PC-3 (cell line): ENCODE results near the gene SYCP1. TPM values are rescaled to one million over a fixed set of nuclear protein-coding genes. Genes with fewer than 3 reads are reported as not detected.

ENCODE experiments used
- ATAC-seq: fragments of 200-7000 bp; cut with Tn5 transposase; 2 replicates; pipeline ENCODE4 v1.9.1; 2020; ENCODE audit warnings: mild to moderate bottlenecking, moderate library complexity
- BruUV-seq: library from RNA; stranded (reverse); fragments of 400-500 nt; replicated peaks from 2 replicates; lab custom pipeline; 2021; lab: Mats Ljungman, UMichigan
- CTCF ChIA-PET: fragments of 300-600 bp; sonication (Branson Sonifier 250); formaldehyde crosslinking; loops from one replicate; lab custom pipeline; 2022; ENCODE audit warnings: antibody characterized with exemption; lab: Charles Lee
- POLR2A ChIA-PET: fragments of 300-600 bp; sonication (Branson Sonifier 250); formaldehyde crosslinking; loops from one replicate; lab custom pipeline; 2022; ENCODE audit warnings: antibody characterized with exemption; ENCODE audit not compliant: unreplicated experiment; lab: Charles Lee
- DNase-seq: peaks from one replicate; pipeline ENCODE4 v3.0.0-alpha.2; 2015
- H2AFZ ChIP-seq: fragments of 300-600 bp; sonication (generic); 2 replicates; pipeline ENCODE4 v1.6.0; 2016; ENCODE audit warnings: antibody characterized with exemption, low read length
- H3F3A ChIP-seq: fragments of 300-600 bp; sonication (generic); one replicate; pipeline ENCODE4 v1.6.0; 2017; ENCODE audit warnings: antibody characterized with exemption, low read length, control low read depth, mild to moderate bottlenecking; ENCODE audit not compliant: unreplicated experiment
- H3K27ac ChIP-seq: fragments of 300-600 bp; sonication (generic); 2 replicates; pipeline ENCODE4 v1.5.1; 2016; ENCODE audit warnings: mild to moderate bottlenecking, low read length
- H3K27me3 ChIP-seq: fragments of 300-600 bp; sonication (generic); 2 replicates; pipeline ENCODE4 v1.6.1; 2016; ENCODE audit warnings: low read length, mixed read lengths
- H3K36me3 ChIP-seq: fragments of 300-600 bp; sonication (generic); 2 replicates; pipeline ENCODE4 v1.6.1; 2016; ENCODE audit warnings: low read depth, mixed run types, low read length, mixed read lengths
- H3K4me1 ChIP-seq: fragments of 300-600 bp; sonication (generic); 2 replicates; pipeline ENCODE4 v1.5.1; 2016; ENCODE audit warnings: low read length; ENCODE audit not compliant: insufficient read depth
- H3K4me2 ChIP-seq: fragments of 300-600 bp; sonication (generic); 2 replicates; pipeline ENCODE4 v1.6.0; 2016; ENCODE audit warnings: low read length
- H3K4me3 ChIP-seq: fragments of 300-600 bp; sonication (generic); 2 replicates; pipeline ENCODE4 v1.5.1; 2016; ENCODE audit warnings: mild to moderate bottlenecking, low read length, mixed read lengths
- H3K79me2 ChIP-seq: fragments of 300-600 bp; sonication (generic); 2 replicates; pipeline ENCODE4 v1.6.1; 2017; ENCODE audit warnings: low read length, mixed read lengths
- H3K9ac ChIP-seq: fragments of 300-600 bp; sonication (generic); 2 replicates; pipeline ENCODE4 v1.6.0; 2016; ENCODE audit warnings: mild to moderate bottlenecking, low read length
- H3K9me2 ChIP-seq: fragments of 300-600 bp; sonication (generic); replicated peaks from 2 replicates; pipeline ENCODE4 v1.6.1; 2016; ENCODE audit warnings: mixed run types, low read length, mixed read lengths
- H3K9me3 ChIP-seq: fragments of 300-600 bp; sonication (generic); 2 replicates; pipeline ENCODE4 v1.6.1; 2016; ENCODE audit warnings: low read length, mixed read lengths
- H4K20me1 ChIP-seq: fragments of 300-600 bp; sonication (generic); 2 replicates; pipeline ENCODE4 v1.6.1; 2016; ENCODE audit warnings: low read length, mixed read lengths
- CTCF ChIP-seq: fragments of 300-600 bp; sonication (generic); conservative IDR thresholded peaks from 2 replicates; pipeline ENCODE4 v1.5.1; 2017; ENCODE audit warnings: antibody characterized with exemption, low read depth, mild to moderate bottlenecking, low read length
- EZH2 ChIP-seq: fragments of 300-600 bp; sonication (generic); IDR thresholded peaks from one replicate; pipeline ENCODE4 v1.6.1; 2017; ENCODE audit warnings: antibody characterized with exemption, mild to moderate bottlenecking, low read length; ENCODE audit not compliant: unreplicated experiment
- EZH2phosphoT487 ChIP-seq: fragments of 300-600 bp; sonication (generic); IDR thresholded peaks from 2 replicates; pipeline ENCODE4 v1.6.1; 2018; ENCODE audit warnings: mild to moderate bottlenecking, antibody characterized with exemption, low read length, borderline replicate concordance
- intact Hi-C: fragments of 100-400 bp; cut with micrococcal nuclease; formaldehyde crosslinking; loops from 2 replicates; pipeline ENCODE4 v1.9.0; 2023
- total RNA-seq: library from RNA; depleted of rRNA; stranded (reverse); fragments of >200 nt; gene quantifications from 2 replicates; pipeline ENCODE4 v1.2.3, GENCODE V29; 2014

Gene SYCP1
- total RNA-seq, 1 experiment from 2014 or later: not detected

GRCh38 chr1:115031595-115031994 lies 176.9 kb downstream of the SYCP1 start:
- peaks cover 13% of the 10 kb centered on the region; the same call in 1 of the 2 replicates for H3K27me3 ChIP-seq
- H3K9me3 ChIP-seq: no peaks in the 10 kb centered on the region
- H3K27ac ChIP-seq: no peak overlapping the region
- no peak overlapping the region for H3K4me3 ChIP-seq
- no peaks in the 10 kb centered on the region for H3K4me1 ChIP-seq
- intact Hi-C loops: no loop called here
- no peaks in the 10 kb centered on the region for H3K79me2 ChIP-seq
- no peaks in the 10 kb centered on the region for H3F3A ChIP-seq
- no peaks in the 10 kb centered on the region for H3K9me2 ChIP-seq
- ChIA-PET CTCF (no interaction called here), POLR2A (no interaction called here)
- no TSS peak for BruUV-seq
- H3K9ac ChIP-seq: no peak overlapping the region
- H3K4me2 ChIP-seq: no peak overlapping the region
- H3K36me3 ChIP-seq: no peaks in the 10 kb centered on the region
- DNase-seq (no peak), ATAC-seq (no peak)
- no peaks in the 10 kb centered on the region for H4K20me1 ChIP-seq
- TF ChIP-seq CTCF (no peak), EZH2 (no peak), EZH2phosphoT487 (no peak)
- H2AFZ ChIP-seq: no peak overlapping the region

- Histone ChIP-seq H3K27me3 (peaks cover 8% of the 10 kb centered on the region), H3K9me3 (no peaks in the 10 kb centered on the region), H3K79me2 (no peaks in the 10 kb centered on the region), H3K4me1 (no peaks in the 10 kb centered on the region), H3K4me2 (no peak overlapping the region), H3K9me2 (no peaks in the 10 kb centered on the region), H3K27ac (no peak overlapping the region), H2AFZ (no peak overlapping the region), H3F3A (no peaks in the 10 kb centered on the region), H3K4me3 (no peak overlapping the region), H3K9ac (no peak overlapping the region), H3K36me3 (no peaks in the 10 kb centered on the region), H4K20me1 (no peaks in the 10 kb centered on the region)
- intact Hi-C loops: no loop called here
- ChIA-PET CTCF (no interaction called here), POLR2A (no interaction called here)
- no TSS peak for BruUV-seq
- DNase-seq (no peak), ATAC-seq (no peak)
- TF ChIP-seq CTCF (no peak), EZH2phosphoT487 (no peak)
These were observed 181.0 kb downstream of the SYCP1 start for GRCh38 chr1:115035652-115036051.

- DNase-seq: no peak
- Histone ChIP-seq H3K9me3 (no peaks in the 10 kb centered on the region), H3K4me2 (no peak overlapping the region), H3K36me3 (no peaks in the 10 kb centered on the region), H3K79me2 (no peaks in the 10 kb centered on the region), H3K4me3 (no peak overlapping the region), H4K20me1 (no peaks in the 10 kb centered on the region), H3K9ac (no peak overlapping the region), H3F3A (no peaks in the 10 kb centered on the region), H3K9me2 (no peaks in the 10 kb centered on the region), H3K4me1 (no peaks in the 10 kb centered on the region), H3K27ac (no peak overlapping the region), H2AFZ (no peak overlapping the region), H3K27me3 (peaks cover 5% of the 10 kb centered on the region)
- ChIA-PET CTCF (no interaction called here), POLR2A (no interaction called here)
- intact Hi-C loops: no loop called here
- no peak for ATAC-seq
- no TSS peak for BruUV-seq
- no peak for TF ChIP-seq EZH2phosphoT487
- no peak for TF ChIP-seq CTCF
- TF ChIP-seq EZH2: no peak
These were observed 182.3 kb downstream of the SYCP1 start for GRCh38 chr1:115036814-115037507.
